ENCODE data around the gene EIF4H.
A peak's percentile ranks its signal among the peaks of the same experiment; 100 is the strongest.

Gene EIF4H

GRCh38 chr7:74226633-74227032 is 52.5 kb downstream of the EIF4H start:
- Histone ChIP-seq H3K4me1 (ENCODE audit: insufficient read depth, low read length, severe bottlenecking) (peaks cover 14% of the 10 kb centered on the region), H2AFZ (ENCODE audit: low read length) (no peak overlapping the region), H3K27me3 (ENCODE audit: insufficient read depth, low read length) (no peaks in the 10 kb centered on the region), H3K4me2 (ENCODE audit: low read length) (no peak overlapping the region), H3K4me3 (ENCODE audit: low read depth, low read length, poor library complexity, severe bottlenecking) (no peak overlapping the region), H3F3A (ENCODE audit: insufficient read depth, low read length) (no peaks in the 10 kb centered on the region), H3K27ac (ENCODE audit: low read depth, low read length, poor library complexity, severe bottlenecking) (no peak overlapping the region), H3K9me3 (ENCODE audit: low read length) (no peaks in the 10 kb centered on the region), H3K9ac (ENCODE audit: low read length) (no peak overlapping the region), H3K9me2 (ENCODE audit: low read depth, low read length) (no peaks in the 10 kb centered on the region), H3K79me2 (ENCODE audit: insufficient read depth, low read length) (no peaks in the 10 kb centered on the region), H4K20me1 (ENCODE audit: insufficient read depth, low read length) (no peaks in the 10 kb centered on the region), H3K36me3 (ENCODE audit: insufficient read depth, low read length) (peaks cover 63% of the 10 kb centered on the region)
- TF ChIP-seq EZH2 (IDR thresholded peaks at IDR 0.05; ENCODE audit: borderline replicate concordance, low read length) (no peak), CTCF (IDR thresholded peaks at IDR 0.05; ENCODE audit: low read length) (no peak)

- Histone ChIP-seq H3K27me3 (ENCODE audit: insufficient read depth, low read length) (no peaks in the 10 kb centered on the region), H3K79me2 (ENCODE audit: insufficient read depth, low read length) (no peaks in the 10 kb centered on the region), H3K4me2 (ENCODE audit: low read length) (no peak overlapping the region), H3K4me1 (ENCODE audit: insufficient read depth, low read length, severe bottlenecking) (peaks cover 14% of the 10 kb centered on the region), H4K20me1 (ENCODE audit: insufficient read depth, low read length) (no peaks in the 10 kb centered on the region), H2AFZ (ENCODE audit: low read length) (no peak overlapping the region), H3K9me2 (ENCODE audit: low read depth, low read length) (no peaks in the 10 kb centered on the region), H3K36me3 (ENCODE audit: insufficient read depth, low read length) (peaks cover 84% of the 10 kb centered on the region), H3K4me3 (ENCODE audit: low read depth, low read length, poor library complexity, severe bottlenecking) (no peak overlapping the region), H3K9me3 (ENCODE audit: low read length) (no peaks in the 10 kb centered on the region), H3F3A (ENCODE audit: insufficient read depth, low read length) (peaks cover 3% of the 10 kb centered on the region; the same call in 1 of the 2 replicates), H3K27ac (ENCODE audit: low read depth, low read length, poor library complexity, severe bottlenecking) (peak overlapping the region; percentile 67), H3K9ac (ENCODE audit: low read length) (no peak overlapping the region)
- TF ChIP-seq CTCF (IDR thresholded peaks at IDR 0.05; ENCODE audit: low read length) = no peak
- no peak for TF ChIP-seq EZH2 (IDR thresholded peaks at IDR 0.05; ENCODE audit: borderline replicate concordance, low read length)
Measured at GRCh38 chr7:74228951-74229900, 55.1 kb downstream of the EIF4H start.

- no peak overlapping the region for H2AFZ ChIP-seq (ENCODE audit: low read length)
- H3K36me3 ChIP-seq (ENCODE audit: insufficient read depth, low read length) = peaks cover 82% of the 10 kb centered on the region
- peaks cover 14% of the 10 kb centered on the region for H3K4me1 ChIP-seq (ENCODE audit: insufficient read depth, low read length, severe bottlenecking)
- H3K4me2 ChIP-seq (ENCODE audit: low read length) = no peak overlapping the region
- H3K9ac ChIP-seq (ENCODE audit: low read length) = no peak overlapping the region
- H3K27me3 ChIP-seq (ENCODE audit: insufficient read depth, low read length) = no peaks in the 10 kb centered on the region
- peaks cover 3% of the 10 kb centered on the region; the same call in 1 of the 2 replicates for H3F3A ChIP-seq (ENCODE audit: insufficient read depth, low read length)
- no peaks in the 10 kb centered on the region for H3K79me2 ChIP-seq (ENCODE audit: insufficient read depth, low read length)
- H4K20me1 ChIP-seq (ENCODE audit: insufficient read depth, low read length) = no peaks in the 10 kb centered on the region
- H3K4me3 ChIP-seq (ENCODE audit: low read depth, low read length, poor library complexity, severe bottlenecking) = no peak overlapping the region
- no peaks in the 10 kb centered on the region for H3K9me2 ChIP-seq (ENCODE audit: low read depth, low read length)
- H3K9me3 ChIP-seq (ENCODE audit: low read length) = no peaks in the 10 kb centered on the region
- no peak for TF ChIP-seq EZH2 (IDR thresholded peaks at IDR 0.05; ENCODE audit: borderline replicate concordance, low read length)
- no peak for TF ChIP-seq CTCF (IDR thresholded peaks at IDR 0.05; ENCODE audit: low read length)
- H3K27ac ChIP-seq (ENCODE audit: low read depth, low read length, poor library complexity, severe bottlenecking) = peak overlapping the region; percentile 67
Measured at GRCh38 chr7:74230446-74231231, 56.5 kb downstream of the EIF4H start.

Measured in OCI-LY1 (cell line).